C1 segment of cervical spinal cord (tissue), 14 donors: ENCODE measurements around the gene PRODH2.

Experiments used
- DNase-seq, 14 donors: peaks; one replicate each; lab custom pipeline; 2025; lab: John Stamatoyannopoulos, UW

PRODH2 gene

DNA sequence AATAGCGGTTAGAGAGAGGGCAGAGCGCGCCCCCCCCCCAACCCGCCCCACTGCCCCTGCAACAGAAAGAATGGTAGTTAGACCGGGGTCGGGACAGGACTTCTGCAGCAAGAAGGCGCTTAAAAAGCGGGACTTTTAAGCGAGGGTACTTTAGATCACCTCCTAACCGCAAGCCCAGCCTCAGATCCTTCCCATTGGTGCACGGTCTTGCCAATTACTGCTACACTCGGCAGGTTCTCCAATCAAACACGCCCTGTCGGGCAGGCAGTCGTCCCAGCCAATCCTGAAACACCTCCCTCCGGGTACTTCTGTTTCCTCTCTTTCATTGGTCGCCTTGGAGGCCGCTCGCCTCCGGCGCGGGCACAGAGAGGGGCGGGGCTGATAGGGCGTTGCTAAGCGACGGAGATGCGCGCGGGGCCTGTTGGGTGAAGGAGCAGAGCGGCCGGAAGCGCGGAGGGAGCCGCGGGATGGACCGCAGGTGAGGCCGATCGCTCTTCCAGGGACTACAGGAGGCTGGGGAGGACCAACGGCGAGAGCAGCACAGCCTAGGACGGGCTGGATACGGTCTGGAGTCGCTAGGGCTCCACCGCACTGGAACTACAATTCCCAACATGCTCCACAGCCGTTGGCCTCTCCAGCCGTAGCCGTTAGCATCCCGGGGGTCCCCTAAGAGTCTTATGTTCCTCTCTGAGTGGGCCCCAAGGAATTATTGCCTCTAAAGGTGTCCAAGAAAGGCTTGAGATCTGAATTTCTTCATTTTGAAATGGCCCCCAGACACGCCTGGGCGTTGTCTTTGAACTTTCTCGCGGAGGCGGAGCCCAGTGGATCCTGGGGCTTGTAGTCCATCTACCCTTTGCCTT lies 54.7 kb downstream of the PRODH2 start, which contains the start of gene PROSER3:
Gene PROSER3, plus strand, starts transcription at position 428 of the 860 bp plus-strand sequence. Its CDS starts 40 bp downstream, at position 468.
- peak; percentile 74 to 99 (median 97) for DNase-seq

DNA sequence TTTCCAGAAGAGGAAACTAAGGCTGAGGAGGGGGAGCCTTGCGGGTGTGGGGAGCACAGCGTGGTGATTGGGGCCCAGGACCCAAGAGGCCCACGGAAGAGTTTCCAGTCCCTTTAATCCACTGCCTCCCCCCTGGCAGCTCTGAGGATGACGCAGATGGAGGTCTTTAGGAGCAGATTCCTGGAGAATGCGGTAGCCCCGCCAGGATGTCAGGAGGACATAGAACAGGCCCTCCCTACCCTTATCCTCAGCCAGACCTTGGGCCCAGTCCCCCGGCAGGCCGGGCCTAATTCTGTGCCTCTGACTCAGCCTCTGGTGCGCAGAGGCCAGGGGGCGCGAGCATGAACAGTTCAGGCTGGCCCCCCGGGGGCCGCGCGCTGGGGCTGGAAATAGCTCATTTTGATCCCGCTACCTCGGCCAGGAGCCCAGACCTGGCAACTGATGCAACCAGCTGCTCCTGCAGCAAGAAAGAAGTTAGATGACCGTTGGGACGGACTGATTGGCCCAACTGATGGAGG lies 55.4 kb downstream of the PRODH2 start:
- peak in 6 of 14 donors; percentile 34 to 87 (median 76) for DNase-seq

GRCh38 chr19:35756377-35757230 lies 56.0 kb downstream of the PRODH2 start, which contains the start of gene HSPB6:
Gene HSPB6, minus strand, starts transcription at chr19:35757029. Its CDS starts 21 bp downstream, at chr19:35757008.
- peak in 7 of 14 donors; percentile 16 to 66 (median 40) for DNase-seq

DNA sequence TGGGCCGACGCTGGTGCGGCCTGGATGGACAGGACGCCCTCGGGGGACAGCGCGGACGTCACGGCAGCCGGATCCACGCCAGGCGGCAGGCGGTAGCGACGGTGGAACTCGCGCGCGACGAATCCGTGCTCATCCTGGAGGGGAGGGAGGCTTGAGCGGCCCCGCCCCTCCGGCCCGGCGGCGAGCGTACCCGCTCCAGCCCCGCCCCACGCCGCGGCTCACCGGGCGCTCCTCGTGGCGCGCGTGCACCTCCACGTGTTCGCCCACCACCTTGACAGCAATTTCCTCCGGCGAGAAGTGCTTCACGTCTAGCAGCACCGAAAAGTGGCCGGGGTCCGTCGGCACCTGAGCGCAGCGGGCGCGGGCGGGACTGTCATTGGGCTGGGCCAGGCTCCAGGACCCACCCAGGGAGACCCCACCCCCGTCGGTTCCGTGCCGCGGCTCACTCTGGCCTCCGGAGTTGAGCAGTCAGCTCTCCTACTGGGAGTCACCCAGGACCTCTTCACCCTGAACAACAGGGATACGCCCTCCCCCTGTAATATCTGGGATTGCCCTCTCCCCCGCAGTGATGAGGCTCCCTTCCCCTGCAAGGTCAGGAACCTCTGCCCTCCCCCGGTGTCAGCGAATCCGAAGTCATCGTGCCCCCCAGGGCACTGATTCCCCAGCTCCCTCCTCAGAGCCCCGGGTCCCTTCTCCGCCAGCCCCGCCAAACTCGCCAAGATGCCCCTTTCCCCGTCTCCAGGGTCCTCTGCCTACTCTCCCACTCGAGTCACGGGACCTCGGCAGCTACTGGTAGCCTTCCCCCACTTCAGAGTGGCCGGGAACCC lies 56.9 kb downstream of the PRODH2 start:
- no peak for DNase-seq

DNA sequence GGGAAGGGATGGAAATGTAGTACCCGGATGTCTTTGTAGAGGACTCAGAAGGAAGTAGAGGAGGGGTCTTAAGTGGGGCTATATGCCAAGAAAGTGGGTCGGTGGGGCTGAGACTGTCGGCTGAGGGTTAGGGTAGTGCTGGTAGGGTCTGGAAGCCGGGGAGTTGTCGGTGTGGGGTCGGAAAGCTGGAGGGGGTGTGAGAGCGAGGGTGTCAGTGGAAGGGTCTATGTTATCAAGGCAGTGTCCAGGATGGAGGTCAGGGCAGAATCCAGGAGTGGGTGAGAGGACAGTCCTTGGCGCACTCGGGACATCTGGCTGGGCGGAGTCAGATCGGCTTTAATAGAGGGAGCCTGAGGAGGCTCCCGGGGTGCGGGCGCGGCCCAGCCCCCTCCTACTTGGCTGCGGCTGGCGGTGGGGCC lies 57.5 kb downstream of the PRODH2 start:
- no peak for DNase-seq

GRCh38 chr19:35754370-35755130 lies 58.1 kb downstream of the PRODH2 start:
- no peak for DNase-seq

DNA sequence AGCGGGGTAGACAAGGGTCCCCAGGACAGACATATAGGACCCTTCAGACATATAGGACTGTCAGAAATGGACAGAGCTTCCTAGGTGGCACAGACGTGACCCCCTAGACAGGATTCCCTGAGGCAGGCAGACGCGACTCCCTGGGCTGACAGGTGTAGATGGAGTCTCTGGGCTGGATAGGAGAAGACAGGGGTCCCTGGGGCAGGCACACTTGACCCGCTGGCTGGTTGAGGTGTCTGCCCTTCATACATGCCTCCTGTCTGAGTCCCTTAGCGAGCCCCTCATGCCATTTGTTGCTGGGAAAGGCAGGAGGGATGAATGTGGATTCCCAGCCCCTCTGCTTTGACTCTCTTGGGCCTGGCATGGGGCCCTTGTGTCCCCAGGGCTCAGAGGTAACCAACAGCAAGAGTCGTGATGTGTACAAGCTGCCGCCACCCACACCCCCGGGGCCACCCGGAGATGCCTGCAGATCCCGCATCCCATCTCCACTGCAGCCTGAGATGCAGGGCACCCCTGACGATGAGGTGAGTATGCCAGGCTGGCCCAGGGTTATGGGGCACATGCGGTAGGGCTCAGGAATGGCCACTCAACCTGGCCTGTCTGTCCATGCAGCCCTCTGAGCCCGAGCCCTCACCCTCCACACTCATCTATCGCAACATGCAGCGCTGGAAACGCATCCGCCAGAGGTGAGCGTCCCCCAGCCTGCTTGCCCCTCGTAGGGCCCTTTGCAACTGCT lies 58.8 kb downstream of the PRODH2 start:
- DNase-seq = no peak

- DNase-seq = no peak
Measured at GRCh38 chr19:35752746-35753350, 59.8 kb downstream of the PRODH2 start.

GRCh38 chr19:35751839-35752745 lies 60.6 kb downstream of the PRODH2 start:
- no peak for DNase-seq

- no peak for DNase-seq
Measured at GRCh38 chr19:35750167-35750566, 62.5 kb downstream of the PRODH2 start.
